GM19099 (cell line): Measurements from ENCODE around the gene CERS1.

Experiments used
- POLR2A ChIP-seq: IDR thresholded peaks from 3 replicates; pipeline ENCODE4 v1.6.1; 2011; ENCODE audit warnings: low read depth; ENCODE audit not compliant: insufficient read length; ENCODE audit errors: extremely low read depth

The CERS1 gene

GRCh38 chr19:18832306-18833140 is 63.4 kb downstream of the CERS1 start:
- no peak for TF ChIP-seq POLR2A

DNA sequence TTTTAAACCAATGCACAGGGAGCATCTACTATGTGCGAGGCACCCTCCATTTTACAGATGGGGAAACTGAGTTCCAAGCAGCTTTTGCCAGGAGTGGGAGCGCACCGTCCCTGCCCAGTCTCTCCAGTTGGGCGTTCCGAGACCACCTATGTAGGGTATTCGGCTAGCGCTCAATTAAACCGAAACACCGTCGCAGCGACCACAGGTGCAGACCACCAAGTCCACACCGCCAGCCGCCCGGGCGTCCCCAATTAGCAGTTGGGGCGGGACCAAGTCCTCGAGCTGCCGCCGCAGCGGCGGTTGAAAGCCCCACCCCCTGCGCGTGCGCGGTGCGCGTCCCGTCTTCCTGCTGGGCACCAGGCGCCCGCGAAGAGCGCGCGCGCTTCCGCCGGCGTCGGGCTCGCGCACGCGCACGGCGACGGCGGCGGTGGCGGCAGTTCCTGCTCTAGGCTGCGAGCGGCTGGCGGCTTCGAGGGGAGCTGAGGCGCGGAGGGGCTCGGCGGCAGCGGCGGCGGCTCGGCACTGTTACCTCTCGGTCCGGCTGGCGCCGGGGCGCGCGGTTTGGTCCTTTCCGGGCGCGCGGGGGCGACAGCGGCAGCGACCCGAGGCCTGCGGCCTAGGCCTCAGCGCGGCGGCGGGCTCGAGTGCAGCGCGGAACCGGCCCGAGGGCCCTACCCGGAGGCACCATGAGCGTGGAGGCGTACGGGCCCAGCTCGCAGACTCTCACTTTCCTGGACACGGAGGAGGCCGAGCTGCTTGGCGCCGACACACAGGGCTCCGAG is 64.2 kb downstream of the CERS1 start, which contains the start of gene UPF1:
Gene UPF1, plus strand, starts transcription at position 436 of the 782 bp plus-strand sequence. Its CDS starts 251 bp downstream, at position 687.
- TF ChIP-seq POLR2A, result peak; percentile 96

GRCh38 chr19:18830488-18830887 is 65.5 kb downstream of the CERS1 start:
- no peak for TF ChIP-seq POLR2A

GRCh38 chr19:18828786-18829185 is 67.2 kb downstream of the CERS1 start:
- TF ChIP-seq POLR2A, result no peak
